HepG2 (cell line): ENCODE results near the gene SPI1. TPM values are rescaled to one million over a fixed set of nuclear protein-coding genes. Genes with fewer than 3 reads are reported as not detected.

Experiments used
- ATM ChIP-seq: fragments of 450-650 bp; IDR thresholded peaks from 2 replicates; pipeline ENCODE4 v1.7.1; 2017; ENCODE audit warnings: mild to moderate bottlenecking, borderline replicate concordance
- DNMT3B ChIP-seq: conservative IDR thresholded peaks from 2 replicates; pipeline ENCODE4 v1.6.1; 2016; ENCODE audit warnings: missing biosample characterization, control low read depth
- HNF4G ChIP-seq, 2 experiments: sonication (generic) in 1 of 2; formaldehyde crosslinking in 1 of 2; IDR thresholded peaks; 2 replicates each; pipeline versions ENCODE4 v1.4.0 to v1.6.1; 2011 to 2020; ENCODE audit warnings: borderline replicate concordance in 2 of 2, low read depth in 2 of 2, mild to moderate bottlenecking in 2 of 2, low read length in 1 of 2, missing genetic modification reagents in 1 of 2, moderate library complexity in 1 of 2
- NR1H2 ChIP-seq: sonication (generic); formaldehyde crosslinking; IDR thresholded peaks from 2 replicates; pipeline ENCODE4 v1.8.1; 2022; ENCODE audit warnings: low read depth, missing genetic modification reagents, borderline replicate concordance
- RFX5 ChIP-seq: IDR thresholded peaks from 2 replicates; pipeline ENCODE4 v1.6.1; 2011; ENCODE audit warnings: low read depth, low read length, improper control_type of control experiment
- SALL1 ChIP-seq: sonication (generic); formaldehyde crosslinking; IDR thresholded peaks from 2 replicates; pipeline ENCODE4 v1.8.0; 2022; ENCODE audit warnings: mild to moderate bottlenecking, missing genetic modification reagents
- SMAD1 ChIP-seq: sonication (generic); formaldehyde crosslinking; IDR thresholded peaks from 2 replicates; pipeline ENCODE4 v1.4.0; 2020; ENCODE audit warnings: missing genetic modification reagents, low read depth, mild to moderate bottlenecking, borderline replicate concordance
- THAP11 ChIP-seq: IDR thresholded peaks from 2 replicates; pipeline ENCODE4 v1.6.1; 2016; ENCODE audit warnings: missing biosample characterization, missing genetic modification reagents
- ZC3H13 ChIP-seq: sonication (generic); formaldehyde crosslinking; IDR thresholded peaks from 2 replicates; pipeline ENCODE4 v1.8.1; 2023; ENCODE audit warnings: mild to moderate bottlenecking, missing genetic modification reagents, moderate library complexity
- ZFP91 ChIP-seq: sonication (generic); formaldehyde crosslinking; IDR thresholded peaks from 2 replicates; pipeline ENCODE4 v1.9.0; 2022; ENCODE audit warnings: missing genetic modification reagents, mild to moderate bottlenecking, borderline replicate concordance
- ZHX1 ChIP-seq: sonication (generic); formaldehyde crosslinking; IDR thresholded peaks from 2 replicates; pipeline ENCODE4 v1.8.1; 2022; ENCODE audit warnings: low read depth, mild to moderate bottlenecking, missing genetic modification reagents
- ZNF281 ChIP-seq: sonication (generic); formaldehyde crosslinking; IDR thresholded peaks from 2 replicates; pipeline ENCODE4 v1.4.0; 2020; ENCODE audit warnings: missing genetic modification reagents, borderline replicate concordance
- ZNF598 ChIP-seq: sonication (generic); formaldehyde crosslinking; IDR thresholded peaks from 2 replicates; pipeline ENCODE4 v1.5.1; 2020; ENCODE audit warnings: mild to moderate bottlenecking, missing genetic modification reagents, borderline replicate concordance
- ZNF619 ChIP-seq: sonication (generic); formaldehyde crosslinking; IDR thresholded peaks from 2 replicates; pipeline ENCODE4 v1.4.0; 2020; ENCODE audit warnings: mild to moderate bottlenecking, missing genetic modification reagents
- ZNF75D ChIP-seq: sonication (generic); formaldehyde crosslinking; IDR thresholded peaks from 2 replicates; pipeline ENCODE4 v1.8.1; 2023; ENCODE audit warnings: missing genetic modification reagents, mild to moderate bottlenecking, borderline replicate concordance
- ZSCAN20 ChIP-seq: sonication (generic); formaldehyde crosslinking; IDR thresholded peaks from 2 replicates; pipeline ENCODE4 v1.4.0; 2020; ENCODE audit warnings: missing genetic modification reagents, mild to moderate bottlenecking, borderline replicate concordance
- polyA plus RNA-seq, 8 experiments: library from polyadenylated mRNA; depleted of rRNA in 3 of 8; stranded (reverse) in 7 of 8; unstranded in 1 of 8; fragments of >200 nt; fragmentation: Illumina TruSeq in 4 of 8; extraction: Trizol in 4 of 8; gene quantifications; 2 replicates each; pipeline versions ENCODE4 v1.2.1 to v1.2.3, GENCODE V29; 2011 to 2016; ENCODE audit warnings: low read depth in 4 of 8, missing spikeins in 1 of 8, mixed read lengths in 1 of 8; ENCODE audit not compliant: insufficient read depth in 1 of 8
- total RNA-seq, 5 experiments: library from RNA; depleted of rRNA; stranded (reverse); fragments of >200 nt; fragmentation: Illumina TruSeq; extraction: Trizol; gene quantifications; 2 replicates each; pipeline ENCODE4 v1.2.3, GENCODE V29; 2016; ENCODE audit warnings: low read depth in 1 of 5
- TF ChIP-seq, protein P1 (sequence below): sonication (generic); formaldehyde crosslinking; IDR thresholded peaks from 2 replicates; pipeline ENCODE4 v1.5.0; 2020; ENCODE audit warnings: missing genetic modification reagents
- TF ChIP-seq, protein P2 (sequence below): sonication (generic); formaldehyde crosslinking; IDR thresholded peaks from 2 replicates; pipeline ENCODE4 v1.8.0; 2022; ENCODE audit warnings: mild to moderate bottlenecking, missing genetic modification reagents; ENCODE audit not compliant: insufficient replicate concordance

SPI1 gene
- total and polyA plus RNA-seq, 2 of the 13 experiments (the other 11 are each of a cell fraction or from before 2014, with no cell fraction given): not detected

DNA sequence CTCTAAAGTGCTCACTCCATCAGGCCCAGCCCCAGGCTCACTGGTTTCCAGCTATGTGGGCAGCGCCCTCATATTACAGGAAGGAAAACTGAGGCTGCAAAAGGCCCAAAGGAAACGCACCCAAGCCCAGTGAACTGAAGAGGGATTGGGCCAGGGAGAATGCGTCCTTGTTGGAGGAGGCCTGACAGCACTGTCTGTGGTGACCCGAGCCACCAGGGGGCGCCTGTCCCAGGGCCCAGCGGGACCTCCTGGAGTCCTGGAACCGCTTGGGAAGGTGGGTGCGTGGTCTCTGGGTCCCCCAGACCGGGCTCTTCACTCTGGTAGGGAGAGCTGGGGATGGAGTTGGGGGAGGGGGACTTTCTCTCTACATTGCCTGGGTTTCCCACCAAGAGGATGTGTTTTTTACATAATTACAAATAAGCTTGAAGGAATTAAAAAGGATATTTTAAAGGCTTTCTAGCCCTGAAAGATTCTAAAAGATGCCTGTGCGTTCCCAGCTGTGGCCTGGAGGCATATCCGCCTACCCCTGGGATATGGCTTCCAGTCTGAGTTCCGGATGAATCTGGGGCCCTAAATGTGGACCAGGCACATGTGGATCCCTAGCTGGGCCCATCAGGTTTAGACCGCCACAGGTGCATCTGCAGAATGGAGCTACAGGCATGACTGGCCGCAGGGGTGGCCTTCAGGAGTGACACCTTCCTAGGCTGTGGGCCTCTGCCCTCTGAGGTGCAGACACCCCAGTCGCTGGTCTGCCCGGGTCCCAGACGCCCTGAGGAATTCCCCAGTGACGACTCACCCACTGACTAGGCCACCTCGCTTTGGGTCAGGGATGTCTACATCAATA, 4.2 kb downstream of the SPI1 start (continued):
- TF ChIP-seq, protein P1, sequence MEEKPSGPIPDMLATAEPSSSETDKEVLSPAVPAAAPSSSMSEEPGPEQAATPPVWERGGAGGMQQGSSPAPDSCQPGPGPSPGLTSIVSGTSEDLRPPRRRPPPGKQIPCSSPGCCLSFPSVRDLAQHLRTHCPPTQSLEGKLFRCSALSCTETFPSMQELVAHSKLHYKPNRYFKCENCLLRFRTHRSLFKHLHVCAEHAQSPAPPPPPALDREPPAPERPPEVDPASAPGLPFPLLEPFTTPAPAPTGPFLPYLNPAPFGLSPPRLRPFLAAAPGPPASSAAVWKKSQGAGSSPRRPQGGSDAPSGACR (CRISPR knock-in tag): no peak
- TF ChIP-seq THAP11 (CRISPR knock-in tag) (peak; percentile 18; the same call in 1 of the 2 replicates), ZNF619 (CRISPR knock-in tag) (no peak), ZSCAN20 (no peak), NR1H2 (CRISPR knock-in tag) (no peak), ATM (no peak), DNMT3B (CRISPR knock-in tag) (no peak), SALL1 (CRISPR knock-in tag) (peak; percentile 49), ZNF598 (no peak), ZNF281 (CRISPR knock-in tag) (no peak), ZHX1 (CRISPR knock-in tag) (no peak), ZC3H13 (no peak), RFX5 (no peak), SMAD1 (CRISPR knock-in tag) (no peak), HNF4G (IDR thresholded peaks at IDR 0.05; ENCODE audit: borderline replicate concordance, low read depth, low read length) (no peak), HNF4G (CRISPR knock-in tag; IDR thresholded peaks at IDR 0.05; ENCODE audit: borderline replicate concordance, low read depth) (no peak), ZFP91 (CRISPR knock-in tag) (0 out of 2 replicates have a peak, but pooled peaks have one; percentile 26), ZNF75D (CRISPR knock-in tag) (no peak)
- TF ChIP-seq, protein P2, sequence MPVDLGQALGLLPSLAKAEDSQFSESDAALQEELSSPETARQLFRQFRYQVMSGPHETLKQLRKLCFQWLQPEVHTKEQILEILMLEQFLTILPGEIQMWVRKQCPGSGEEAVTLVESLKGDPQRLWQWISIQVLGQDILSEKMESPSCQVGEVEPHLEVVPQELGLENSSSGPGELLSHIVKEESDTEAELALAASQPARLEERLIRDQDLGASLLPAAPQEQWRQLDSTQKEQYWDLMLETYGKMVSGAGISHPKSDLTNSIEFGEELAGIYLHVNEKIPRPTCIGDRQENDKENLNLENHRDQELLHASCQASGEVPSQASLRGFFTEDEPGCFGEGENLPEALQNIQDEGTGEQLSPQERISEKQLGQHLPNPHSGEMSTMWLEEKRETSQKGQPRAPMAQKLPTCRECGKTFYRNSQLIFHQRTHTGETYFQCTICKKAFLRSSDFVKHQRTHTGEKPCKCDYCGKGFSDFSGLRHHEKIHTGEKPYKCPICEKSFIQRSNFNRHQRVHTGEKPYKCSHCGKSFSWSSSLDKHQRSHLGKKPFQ: no peak
